DND-41 (cell line): ENCODE measurements around the gene LCNL1.
"Not testable (repeated sequence)": the region's sequence is repeated elsewhere in the genome, so short reads cannot be mapped to it uniquely, and the experiment has no call there.

ENCODE experiments used
- ATAC-seq: fragments of 200-7000 bp; cut with Tn5 transposase; 3 replicates; pipeline ENCODE4 v1.9.1; 2021; ENCODE audit warnings: low read depth; ENCODE audit not compliant: insufficient read depth
- DNase-seq: peaks from one replicate; pipeline ENCODE4 v3.0.0-alpha.2; 2020
- H2AFZ ChIP-seq: 2 replicates; pipeline ENCODE4 v1.6.0; 2012; ENCODE audit warnings: low read depth, low read length
- H3K27ac ChIP-seq: 2 replicates; pipeline ENCODE4 v1.5.1; 2012; ENCODE audit warnings: low read length, inconsistent platforms
- H3K27me3 ChIP-seq: fragments of 200-600 bp; sonication (generic); 2 replicates; pipeline ENCODE4 v1.6.0; 2012; ENCODE audit warnings: low read length, mild to moderate bottlenecking, inconsistent platforms; ENCODE audit not compliant: insufficient read depth, poor library complexity
- H3K36me3 ChIP-seq: 2 replicates; pipeline ENCODE4 v1.5.1; 2012; ENCODE audit warnings: low read length, inconsistent platforms; ENCODE audit not compliant: insufficient read depth
- H3K4me1 ChIP-seq: 2 replicates; pipeline ENCODE4 v1.5.1; 2012; ENCODE audit warnings: mild to moderate bottlenecking, low read length; ENCODE audit not compliant: insufficient read depth
- H3K4me2 ChIP-seq: 2 replicates; pipeline ENCODE4 v1.6.0; 2012; ENCODE audit warnings: mild to moderate bottlenecking, moderate library complexity, low read length, inconsistent platforms; ENCODE audit not compliant: insufficient read depth
- H3K4me3 ChIP-seq, 2 experiments: fragments of 200-600 bp in 1 of 2; shearing (Covaris generic) in 1 of 2; 2 replicates each; pipeline ENCODE4 v1.5.1; 2012 to 2016; ENCODE audit warnings: inconsistent platforms in 2 of 2, low read length in 2 of 2, mild to moderate bottlenecking in 2 of 2, low read depth in 1 of 2, moderate library complexity in 1 of 2
- H3K79me2 ChIP-seq: 2 replicates; pipeline ENCODE4 v1.6.0; 2012; ENCODE audit warnings: low read length, inconsistent platforms; ENCODE audit not compliant: insufficient read depth
- H3K9ac ChIP-seq: 2 replicates; pipeline ENCODE4 v1.6.0; 2012; ENCODE audit warnings: low read depth, mild to moderate bottlenecking, inconsistent platforms, low read length, moderate library complexity
- H3K9me3 ChIP-seq: 2 replicates; pipeline ENCODE4 v1.5.1; 2012; ENCODE audit warnings: low read length, moderate library complexity, mild to moderate bottlenecking, inconsistent platforms; ENCODE audit not compliant: insufficient read depth, severe bottlenecking
- H4K20me1 ChIP-seq: 2 replicates; pipeline ENCODE4 v1.6.0; 2012; ENCODE audit warnings: low read length; ENCODE audit not compliant: insufficient read depth
- CTCF ChIP-seq: IDR thresholded peaks from 2 replicates; pipeline ENCODE4 v1.5.1; 2012; ENCODE audit warnings: borderline replicate concordance, low read length, moderate library complexity, mild to moderate bottlenecking; ENCODE audit not compliant: poor library complexity, severe bottlenecking; ENCODE audit errors: extremely low read depth
- EZH2 ChIP-seq: IDR thresholded peaks from 3 replicates; pipeline ENCODE4 v1.6.1; 2012; ENCODE audit warnings: borderline replicate concordance, low read depth, mild to moderate bottlenecking, moderate library complexity, low read length, inconsistent platforms; ENCODE audit not compliant: severe bottlenecking

The LCNL1 gene

DNA sequence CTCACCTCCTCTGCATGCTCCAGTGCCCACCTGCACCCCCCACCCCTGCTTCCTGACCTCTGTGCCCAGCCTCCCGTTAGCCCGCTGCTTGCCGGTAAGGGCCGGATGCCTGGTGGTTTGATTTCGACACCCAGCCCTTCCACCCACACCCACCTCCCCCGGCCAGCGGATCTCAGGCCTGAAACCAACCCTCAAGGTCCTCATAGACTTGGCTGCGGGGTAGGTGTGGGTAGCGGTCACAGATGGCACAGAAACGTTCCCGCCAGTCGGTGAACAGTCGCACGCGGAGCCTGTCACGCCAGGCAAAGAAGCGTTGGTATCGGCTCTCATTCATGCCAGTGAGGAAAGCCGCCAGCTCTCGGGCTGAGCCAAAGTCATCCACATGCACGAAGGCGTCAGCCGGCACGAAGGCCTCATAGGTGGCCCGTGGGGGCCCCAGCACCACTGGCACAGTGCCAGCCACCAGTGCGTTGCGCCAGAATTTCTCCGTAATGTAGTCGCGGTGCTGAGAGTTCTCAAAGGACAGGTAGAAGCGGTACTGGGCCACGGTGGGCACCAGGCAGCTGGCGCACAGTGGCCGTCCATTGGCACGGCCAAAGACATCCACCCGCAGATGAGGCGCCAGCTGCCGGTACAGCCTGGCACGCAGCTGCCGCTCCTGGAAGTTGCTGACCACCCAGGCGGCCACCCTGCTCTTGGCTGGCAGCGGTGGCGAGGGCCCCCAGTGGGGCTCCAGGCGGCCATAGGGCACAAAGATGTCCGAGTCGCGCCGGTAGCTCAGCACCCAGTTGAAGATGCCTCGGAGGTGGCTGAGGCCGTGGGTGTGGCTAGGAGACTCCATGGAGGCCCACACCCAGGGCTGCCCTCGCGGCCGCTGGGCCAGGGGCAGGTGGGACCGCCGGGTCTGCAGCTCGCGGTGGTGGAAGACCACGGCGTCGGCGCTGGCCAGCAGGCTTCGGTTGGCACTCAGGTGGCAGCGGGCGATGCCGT, 48.0 kb downstream of the LCNL1 start:
- Histone ChIP-seq H3K4me2 (no peak overlapping the region), H3K9me3 (no peaks in the 10 kb centered on the region), H3K4me1 (peaks cover 39% of the 10 kb centered on the region), H3K27me3 (peaks cover 9% of the 10 kb centered on the region), H2AFZ (no peak overlapping the region), H3K36me3 (no peaks in the 10 kb centered on the region), H4K20me1 (peaks cover 19% of the 10 kb centered on the region), H3K4me3 (no peak overlapping the region), H3K79me2 (no peaks in the 10 kb centered on the region), H3K27ac (no peak overlapping the region), H3K9ac (no peak overlapping the region)
- no peak for ATAC-seq
- DNase-seq: no peak
- no peak for TF ChIP-seq CTCF
- TF ChIP-seq EZH2: no peak

- H3K36me3 ChIP-seq: no peaks in the 10 kb centered on the region
- DNase-seq (peak; percentile 43), ATAC-seq (no peak)
- peaks cover 20% of the 10 kb centered on the region for H4K20me1 ChIP-seq
- H3K4me3 ChIP-seq: no peak within 1 kb of the TSS
- TF ChIP-seq EZH2: no peak
- no peak for TF ChIP-seq CTCF
- no peaks in the 10 kb centered on the region for H3K79me2 ChIP-seq
- H3K9me3 ChIP-seq: no peaks in the 10 kb centered on the region
- no peak within 1 kb of the TSS for H2AFZ ChIP-seq
- peaks cover 31% of the 10 kb centered on the region for H3K4me1 ChIP-seq
- no peak within 1 kb of the TSS for H3K9ac ChIP-seq
- H3K4me2 ChIP-seq: no peak within 1 kb of the TSS
- no peak within 1 kb of the TSS for H3K27ac ChIP-seq
- H3K27me3 ChIP-seq: peaks cover 9% of the 10 kb centered on the region
Observed at GRCh38 chr9:137031904-137032640, 49.3 kb downstream of the LCNL1 start, which contains the start of gene FUT7. FUT7 (minus strand) TSS chr9:137032088; CDS start chr9:137031991, 97 bp downstream.

- Histone ChIP-seq H3K36me3 (no peaks in the 10 kb centered on the region), H3K9ac (no peak overlapping the region), H3K4me3 (no peak overlapping the region), H3K27ac (no peak overlapping the region), H3K9me3 (no peaks in the 10 kb centered on the region), H3K79me2 (no peaks in the 10 kb centered on the region), H3K4me1 (peaks cover 25% of the 10 kb centered on the region), H4K20me1 (peaks cover 20% of the 10 kb centered on the region), H3K27me3 (peaks cover 9% of the 10 kb centered on the region), H3K4me2 (no peak overlapping the region), H2AFZ (no peak overlapping the region)
- ATAC-seq: no peak
- no peak for DNase-seq
- no peak for TF ChIP-seq CTCF
- TF ChIP-seq EZH2: no peak
Observed at GRCh38 chr9:137032858-137033257, 50.1 kb downstream of the LCNL1 start.

DNA sequence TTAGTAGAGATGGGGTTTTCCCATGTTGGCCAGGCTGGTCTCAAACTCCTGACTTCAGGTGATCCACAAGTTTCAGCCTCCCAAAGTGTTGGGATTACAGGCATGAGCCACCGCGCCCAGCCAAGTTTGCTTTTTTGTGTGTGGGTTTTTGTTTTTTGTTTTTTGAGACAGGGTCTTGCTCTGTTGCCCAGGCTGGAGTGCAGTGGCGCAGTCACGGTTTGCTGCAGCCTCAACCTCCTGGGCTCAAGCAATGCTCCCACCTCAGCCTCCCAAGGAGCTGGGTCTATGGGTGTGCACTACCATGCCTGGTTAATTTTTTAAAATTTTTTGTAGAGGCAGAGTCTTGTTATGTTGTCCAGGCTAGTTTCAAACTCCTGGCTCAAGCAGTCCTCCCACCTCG, 50.7 kb downstream of the LCNL1 start:
- not testable (repeated sequence) for H3K4me2 ChIP-seq, DNase-seq, H3K4me3 ChIP-seq, ATAC-seq, H3K27me3 ChIP-seq, H3K27ac ChIP-seq, H2AFZ ChIP-seq, H3K36me3 ChIP-seq, H3K9ac ChIP-seq, H3K79me2 ChIP-seq, H3K9me3 ChIP-seq
- H3K4me1 ChIP-seq: peaks cover 22% of the 10 kb centered on the region
- H4K20me1 ChIP-seq: peaks cover 20% of the 10 kb centered on the region
